ENCODE data around the gene GNAT1. TPM values are rescaled to one million over a fixed set of nuclear protein-coding genes. Genes with fewer than 3 reads are reported as not detected.
A peak's percentile ranks its signal among the peaks of the same experiment; 100 is the strongest.

Gene GNAT1
- total and polyA plus RNA-seq, 2 donors (not counting 1 experiment from before 2014, with no cell fraction given), result not detected

DNA sequence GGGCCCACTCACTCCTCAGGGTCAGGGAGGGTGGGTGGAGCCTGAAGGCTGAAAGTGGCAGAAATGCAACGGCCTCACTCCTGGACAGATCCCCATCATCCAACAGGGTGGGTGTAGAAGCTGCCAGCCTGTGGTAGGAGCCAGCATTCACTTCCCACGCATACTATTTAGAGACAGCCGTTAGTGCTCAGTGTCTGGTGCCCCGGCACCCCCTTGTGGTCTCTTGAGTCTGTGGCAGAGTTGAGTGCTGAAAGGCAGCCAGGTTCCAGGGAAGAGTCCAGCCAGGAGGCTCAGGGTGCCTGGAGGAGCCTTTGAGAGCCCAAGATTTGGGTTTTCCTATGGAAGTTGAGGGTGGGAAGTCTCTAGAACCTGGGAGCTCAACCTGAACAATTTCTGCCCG is 2.1 kb upstream of the GNAT1 start:
- Histone ChIP-seq H4K20me1 (ENCODE audit: control insufficient read depth, insufficient read depth, low read length, poor library complexity, severe bottlenecking) (no peaks in the 10 kb centered on the region), H3K4me1 (ENCODE audit: control insufficient read depth in 2 of 2, insufficient read depth in 2 of 2, low read length in 2 of 2) (peaks cover 12 to 18% of the 10 kb centered on the region in 2 donors), H3K79me2 (ENCODE audit: control insufficient read depth, insufficient read depth, low read length) (no peaks in the 10 kb centered on the region), H3K27me3 (replicated peaks in 1 of 4; ENCODE audit: control extremely low read depth in 1 of 4, control insufficient read depth in 3 of 4, insufficient read depth in 4 of 4, low read length in 3 of 4) (peaks cover 0 to 27% (median 8%) of the 10 kb centered on the region in 4 experiments), H3K9me3 (ENCODE audit: control extremely low read depth in 1 of 3, control insufficient read depth in 2 of 3, insufficient read depth in 1 of 3, low read length in 2 of 3) (peaks cover 0 to 6% (median 0%) of the 10 kb centered on the region in 3 donors), H3K36me3 (replicated peaks in 1 of 2; ENCODE audit: control extremely low read depth in 1 of 2, control insufficient read depth in 1 of 2, extremely low read depth in 1 of 2, insufficient read depth in 2 of 2, low read length in 1 of 2) (no peaks in the 10 kb centered on the region), H3K9ac (ENCODE audit: low read length) (no peak overlapping the region), H3K27ac (ENCODE audit: low read length in 2 of 2) (no peak overlapping the region), H3K4me3 (ENCODE audit: control extremely low read depth in 1 of 5, extremely low read depth in 1 of 5, insufficient read depth in 1 of 5, low read depth in 2 of 5, low read length in 4 of 5) (no peak overlapping the region), H2AFZ (ENCODE audit: insufficient read depth, low read depth, low read length, poor library complexity, severe bottlenecking) (no peak overlapping the region), H3K4me2 (replicated peaks; ENCODE audit: low read depth, low read length, poor library complexity, severe bottlenecking) (no peak overlapping the region)
- H3K4me3 Mint-ChIP-seq, result no peak overlapping the region
- peaks cover 6% of the 10 kb centered on the region for H3K4me1 Mint-ChIP-seq
- ChIA-PET CTCF (interaction anchor here (1.0 to 1.6 kb wide), 4 partner anchors 66 to 86 kb away, joined by 3 to 4 read pairs (median 4); no protein-coding TSS in a partner anchor), POLR2A (interaction anchor here (0.6 kb wide), 1 partner anchor 70 kb away, joined by 6 read pairs; no protein-coding TSS in a partner anchor)
- no peak for TF ChIP-seq EZH2 (IDR thresholded peaks at IDR 0.05; ENCODE audit: borderline replicate concordance, insufficient read depth, low read depth, low read length, poor library complexity, severe bottlenecking)
- TF ChIP-seq, protein P1, sequence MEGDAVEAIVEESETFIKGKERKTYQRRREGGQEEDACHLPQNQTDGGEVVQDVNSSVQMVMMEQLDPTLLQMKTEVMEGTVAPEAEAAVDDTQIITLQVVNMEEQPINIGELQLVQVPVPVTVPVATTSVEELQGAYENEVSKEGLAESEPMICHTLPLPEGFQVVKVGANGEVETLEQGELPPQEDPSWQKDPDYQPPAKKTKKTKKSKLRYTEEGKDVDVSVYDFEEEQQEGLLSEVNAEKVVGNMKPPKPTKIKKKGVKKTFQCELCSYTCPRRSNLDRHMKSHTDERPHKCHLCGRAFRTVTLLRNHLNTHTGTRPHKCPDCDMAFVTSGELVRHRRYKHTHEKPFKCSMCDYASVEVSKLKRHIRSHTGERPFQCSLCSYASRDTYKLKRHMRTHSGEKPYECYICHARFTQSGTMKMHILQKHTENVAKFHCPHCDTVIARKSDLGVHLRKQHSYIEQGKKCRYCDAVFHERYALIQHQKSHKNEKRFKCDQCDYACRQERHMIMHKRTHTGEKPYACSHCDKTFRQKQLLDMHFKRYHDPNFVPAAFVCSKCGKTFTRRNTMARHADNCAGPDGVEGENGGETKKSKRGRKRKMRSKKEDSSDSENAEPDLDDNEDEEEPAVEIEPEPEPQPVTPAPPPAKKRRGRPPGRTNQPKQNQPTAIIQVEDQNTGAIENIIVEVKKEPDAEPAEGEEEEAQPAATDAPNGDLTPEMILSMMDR (IDR thresholded peaks at IDR 0.05), result peak; percentile 14
- ATAC-seq (ENCODE audit: low read depth) (no peak), DNase-seq (peak; percentile 45)
- WGBS (ENCODE audit: insufficient coverage), result 22% methylated on average over 3 of the region's 5 CpGs
- no peaks in the 10 kb centered on the region for H3K9me3 Mint-ChIP-seq (ENCODE audit: insufficient read depth)
- peaks cover 6% of the 10 kb centered on the region for H3K27me3 Mint-ChIP-seq
- intact Hi-C loops (cut with micrococcal nuclease), result no loop called here
- no peak overlapping the region for H3K27ac Mint-ChIP-seq

DNA sequence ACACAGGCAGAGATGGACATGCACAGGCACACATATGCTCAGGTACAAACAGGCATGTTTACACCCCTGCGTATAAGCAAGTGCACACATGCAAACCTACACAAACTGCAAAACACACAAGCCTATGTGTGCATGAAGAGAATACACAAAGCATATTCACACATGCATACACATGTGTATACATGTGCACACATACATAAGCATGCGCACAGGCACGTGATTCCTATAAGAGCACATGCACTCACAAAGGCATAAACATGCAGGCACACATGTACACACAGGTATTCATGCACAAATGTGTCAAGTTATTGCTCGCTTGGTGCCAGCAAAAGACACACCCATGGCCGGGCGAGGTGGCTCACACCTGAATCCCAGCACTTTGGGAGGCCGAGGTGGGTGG is 1.4 kb upstream of the GNAT1 start:
- Mint-ChIP-seq H3K27me3 (peaks cover 12% of the 10 kb centered on the region), H3K27ac (no peak overlapping the region), H3K9me3 (ENCODE audit: insufficient read depth) (no peaks in the 10 kb centered on the region), H3K4me3 (no peak overlapping the region), H3K4me1 (peaks cover 11% of the 10 kb centered on the region)
- Histone ChIP-seq H3K27ac (ENCODE audit: low read length in 2 of 2) (no peak overlapping the region), H3K36me3 (replicated peaks in 1 of 2; ENCODE audit: control extremely low read depth in 1 of 2, control insufficient read depth in 1 of 2, extremely low read depth in 1 of 2, insufficient read depth in 2 of 2, low read length in 1 of 2) (no peaks in the 10 kb centered on the region), H3K27me3 (replicated peaks in 1 of 4; ENCODE audit: control extremely low read depth in 1 of 4, control insufficient read depth in 3 of 4, insufficient read depth in 4 of 4, low read length in 3 of 4) (peaks cover 0 to 32% (median 8%) of the 10 kb centered on the region in 4 experiments), H3K79me2 (ENCODE audit: control insufficient read depth, insufficient read depth, low read length) (no peaks in the 10 kb centered on the region), H4K20me1 (ENCODE audit: control insufficient read depth, insufficient read depth, low read length, poor library complexity, severe bottlenecking) (no peaks in the 10 kb centered on the region), H3K9me3 (ENCODE audit: control extremely low read depth in 1 of 3, control insufficient read depth in 2 of 3, insufficient read depth in 1 of 3, low read length in 2 of 3) (peaks cover 0 to 10% (median 0%) of the 10 kb centered on the region in 3 donors), H3K4me2 (replicated peaks; ENCODE audit: low read depth, low read length, poor library complexity, severe bottlenecking) (no peak overlapping the region), H3K4me1 (ENCODE audit: control insufficient read depth in 2 of 2, insufficient read depth in 2 of 2, low read length in 2 of 2) (peaks cover 17 to 23% of the 10 kb centered on the region in 2 donors), H3K4me3 (ENCODE audit: control extremely low read depth in 1 of 5, extremely low read depth in 1 of 5, insufficient read depth in 1 of 5, low read depth in 2 of 5, low read length in 4 of 5) (no peak overlapping the region), H2AFZ (ENCODE audit: insufficient read depth, low read depth, low read length, poor library complexity, severe bottlenecking) (no peak overlapping the region), H3K9ac (ENCODE audit: low read length) (no peak overlapping the region)
- TF ChIP-seq EZH2 (IDR thresholded peaks at IDR 0.05; ENCODE audit: borderline replicate concordance, insufficient read depth, low read depth, low read length, poor library complexity, severe bottlenecking), result no peak
- TF ChIP-seq, protein P1 (IDR thresholded peaks at IDR 0.05), result no peak
- WGBS (ENCODE audit: insufficient coverage), result 89% methylated on average over 7 of the region's 7 CpGs
- DNase-seq (no peak), ATAC-seq (ENCODE audit: low read depth) (no peak)
- ChIA-PET POLR2A (interaction anchor here (0.7 kb wide), 1 partner anchor 66 kb away, joined by 6 read pairs; no protein-coding TSS in a partner anchor), CTCF (interaction anchor here (1.0 to 7.1 kb wide), 3 partner anchors 34 to 69 kb away, joined by 3 to 214 read pairs (median 15); no protein-coding TSS in a partner anchor)
- intact Hi-C loops (cut with micrococcal nuclease), result no loop called here
